Measurements from ENCODE around the gene SLC16A9.

SLC16A9 gene

GRCh38 chr10:59757966-59758365 is 48.3 kb upstream of the SLC16A9 start:
- H3K9me3 ChIP-seq (ENCODE audit: control insufficient read depth, insufficient read depth, low read depth, low read length): no peaks in the 10 kb centered on the region
- H3K4me1 ChIP-seq (ENCODE audit: control insufficient read depth, insufficient read depth, low read length): no peaks in the 10 kb centered on the region
- no peak for TF ChIP-seq ZBTB21 (tag by site-specific recombination; IDR thresholded peaks at IDR 0.05)
- no peak for TF ChIP-seq ZNF311 (tag by site-specific recombination; IDR thresholded peaks at IDR 0.05; ENCODE audit: borderline replicate concordance)
- TF ChIP-seq ZNF626 (tag by site-specific recombination; IDR thresholded peaks at IDR 0.05): no peak
- no peak for TF ChIP-seq ZNF362 (tag by site-specific recombination; IDR thresholded peaks at IDR 0.05)
- no peak for TF ChIP-seq MYNN (tag by site-specific recombination; IDR thresholded peaks at IDR 0.05; ENCODE audit: borderline replicate concordance)
- no peak for TF ChIP-seq GLI2 (tag by site-specific recombination; IDR thresholded peaks at IDR 0.05; ENCODE audit: borderline replicate concordance, low read depth)
- TF ChIP-seq ZNF560 (tag by site-specific recombination; IDR thresholded peaks at IDR 0.05; ENCODE audit: borderline replicate concordance): no peak
- no peak for TF ChIP-seq TSHZ1 (tag by site-specific recombination; IDR thresholded peaks at IDR 0.05; ENCODE audit: borderline replicate concordance)
- TF ChIP-seq EGR2 (tag by site-specific recombination; IDR thresholded peaks at IDR 0.05; ENCODE audit: low read depth): no peak
- TF ChIP-seq PRDM10 (tag by site-specific recombination; IDR thresholded peaks at IDR 0.05): no peak
- no peak for TF ChIP-seq ZNF157 (tag by site-specific recombination; IDR thresholded peaks at IDR 0.05)
- no peaks in the 10 kb centered on the region for H3K36me3 ChIP-seq (ENCODE audit: control insufficient read depth in 2 of 2, insufficient read depth in 1 of 2, low read length in 2 of 2)
- H3K4me3 ChIP-seq (ENCODE audit: low read depth, low read length): no peak overlapping the region
- H3K27ac ChIP-seq (ENCODE audit: extremely low read depth, low read depth, low read length): no peak overlapping the region
- ChIA-PET POLR2A (no interaction called here), CTCF (interaction anchor here (1.7 kb wide), 1 partner anchor 132 kb away, joined by 5 read pairs; no protein-coding TSS in a partner anchor)

GRCh38 chr10:59754951-59755350 is 45.3 kb upstream of the SLC16A9 start:
- ChIA-PET POLR2A (no interaction called here), CTCF (no interaction called here)
- no peaks in the 10 kb centered on the region for H3K4me1 ChIP-seq (ENCODE audit: control insufficient read depth, insufficient read depth, low read length)
- no peak overlapping the region for H3K4me3 ChIP-seq (ENCODE audit: low read depth, low read length)
- H3K36me3 ChIP-seq (ENCODE audit: control insufficient read depth in 2 of 2, insufficient read depth in 1 of 2, low read length in 2 of 2): no peaks in the 10 kb centered on the region
- no peaks in the 10 kb centered on the region for H3K9me3 ChIP-seq (ENCODE audit: control insufficient read depth, insufficient read depth, low read depth, low read length)
- H3K27ac ChIP-seq (ENCODE audit: extremely low read depth, low read depth, low read length): no peak overlapping the region
- TF ChIP-seq ZNF747 (tag by site-specific recombination; IDR thresholded peaks at IDR 0.05): no peak
- no peak for TF ChIP-seq ZNF473 (tag by site-specific recombination; IDR thresholded peaks at IDR 0.05)
- no peak for TF ChIP-seq ZNF426 (tag by site-specific recombination; IDR thresholded peaks at IDR 0.05)
- no peak for TF ChIP-seq SCRT1 (tag by site-specific recombination; IDR thresholded peaks at IDR 0.05; ENCODE audit: borderline replicate concordance)
- no peak for TF ChIP-seq TCF7L2 (IDR thresholded peaks at IDR 0.05; ENCODE audit: borderline replicate concordance, low read depth, low read length)
- TF ChIP-seq ZNF677 (tag by site-specific recombination; IDR thresholded peaks at IDR 0.05): no peak
- TF ChIP-seq AEBP2 (tag by site-specific recombination; IDR thresholded peaks at IDR 0.05; ENCODE audit: borderline replicate concordance): no peak
- no peak for TF ChIP-seq REST (tag by site-specific recombination; IDR thresholded peaks at IDR 0.05)
- TF ChIP-seq ZNF544 (tag by site-specific recombination; IDR thresholded peaks at IDR 0.05): no peak
